ENCODE data around the gene RAB3GAP2. TPM values are rescaled to one million over a fixed set of nuclear protein-coding genes. Genes with fewer than 3 reads are reported as not detected.

RAB3GAP2 gene
- total RNA-seq, 1 donor = 51.8 TPM

GRCh38 chr1:220290140-220290761, 18.0 kb upstream of the RAB3GAP2 start:
- no peak overlapping the region for H3K4me3 ChIP-seq (ENCODE audit: low read depth, low read length)
- no peak for DNase-seq (ENCODE audit: low read depth)
- TF ChIP-seq CTCF (IDR thresholded peaks at IDR 0.05; ENCODE audit: insufficient read depth, low read depth, low read length) = no peak

- TF ChIP-seq CTCF (IDR thresholded peaks at IDR 0.05; ENCODE audit: insufficient read depth, low read depth, low read length) = no peak
- DNase-seq (ENCODE audit: low read depth) = no peak
- no peak overlapping the region for H3K4me3 ChIP-seq (ENCODE audit: low read depth, low read length)
Measured at GRCh38 chr1:220287129-220287528, 14.9 kb upstream of the RAB3GAP2 start.

GRCh38 chr1:220283625-220284024, 11.4 kb upstream of the RAB3GAP2 start:
- DNase-seq (ENCODE audit: low read depth) = no peak
- TF ChIP-seq CTCF (IDR thresholded peaks at IDR 0.05; ENCODE audit: insufficient read depth, low read depth, low read length) = no peak
- no peak overlapping the region for H3K4me3 ChIP-seq (ENCODE audit: low read depth, low read length)

GRCh38 chr1:220281159-220281574, 8.9 kb upstream of the RAB3GAP2 start:
- peak; percentile 59 for TF ChIP-seq CTCF (IDR thresholded peaks at IDR 0.05; ENCODE audit: insufficient read depth, low read depth, low read length)
- no peak overlapping the region for H3K4me3 ChIP-seq (ENCODE audit: low read depth, low read length)
- peak; percentile 36 for DNase-seq (ENCODE audit: low read depth)

- DNase-seq (ENCODE audit: low read depth) = no peak
- H3K4me3 ChIP-seq (ENCODE audit: low read depth, low read length) = no peak overlapping the region
- TF ChIP-seq CTCF (IDR thresholded peaks at IDR 0.05; ENCODE audit: insufficient read depth, low read depth, low read length) = no peak
Measured at GRCh38 chr1:220280249-220280648, 8.0 kb upstream of the RAB3GAP2 start.

GRCh38 chr1:220278991-220279390, 6.7 kb upstream of the RAB3GAP2 start:
- DNase-seq (ENCODE audit: low read depth) = peak; percentile 61
- TF ChIP-seq CTCF (IDR thresholded peaks at IDR 0.05; ENCODE audit: insufficient read depth, low read depth, low read length) = no peak
- H3K4me3 ChIP-seq (ENCODE audit: low read depth, low read length) = no peak overlapping the region

- no peak for TF ChIP-seq CTCF (IDR thresholded peaks at IDR 0.05; ENCODE audit: insufficient read depth, low read depth, low read length)
- H3K4me3 ChIP-seq (ENCODE audit: low read depth, low read length) = no peak overlapping the region
- no peak for DNase-seq (ENCODE audit: low read depth)
Measured at GRCh38 chr1:220275430-220275829, 3.2 kb upstream of the RAB3GAP2 start.
